GM21423 (cell line): ENCODE results near the gene ATF3.

Experiments
- ATAC-seq: cut with Tn5 transposase; IDR thresholded peaks from one replicate; pipeline ENCODE4 v1.9.1; 2021; ENCODE audit warnings: mild to moderate bottlenecking, moderate library complexity; ENCODE audit not compliant: unreplicated experiment

The ATF3 gene

GRCh38 chr1:212607913-212608391 is 609 bp upstream of the ATF3 start:
- ATAC-seq: peak; percentile 3

DNA sequence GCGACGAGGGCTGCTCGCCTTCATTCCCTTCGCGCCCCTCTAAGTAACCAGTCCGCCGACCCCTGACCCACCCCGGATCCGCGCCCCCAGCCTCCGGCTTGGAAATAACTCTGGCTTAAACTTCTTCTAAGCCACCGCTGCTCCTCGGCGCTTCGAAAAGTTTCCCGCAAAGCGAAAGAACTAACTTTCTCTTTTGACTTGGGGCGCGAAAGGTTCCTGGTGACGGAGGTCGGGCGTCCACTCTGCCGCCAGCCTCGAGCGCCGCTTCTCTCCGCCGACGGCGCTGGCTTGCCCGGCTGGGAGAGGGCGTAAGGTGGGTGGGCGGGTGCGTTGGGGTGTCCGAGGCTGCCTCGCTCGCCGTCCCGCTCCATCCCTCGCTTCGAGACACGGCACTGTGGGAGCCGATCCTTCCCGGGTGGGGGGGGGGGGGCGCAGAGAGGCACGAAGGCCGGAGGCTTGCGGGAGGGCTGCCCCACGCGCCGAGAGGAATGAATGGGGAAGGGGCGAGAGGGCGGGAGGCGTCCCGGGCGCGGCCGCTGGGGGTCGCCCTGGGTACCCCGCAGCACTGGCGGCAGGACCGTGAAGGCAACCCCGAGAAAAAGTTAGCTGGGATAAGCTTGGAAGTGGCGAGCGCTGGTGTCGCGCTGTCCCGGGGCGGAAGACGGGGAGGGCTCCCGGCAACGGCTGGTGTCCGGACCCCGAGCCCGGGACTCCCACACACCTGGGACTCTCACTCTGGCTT is 569 bp downstream of the ATF3 start:
- ATAC-seq: peak; percentile 8

- no peak for ATAC-seq
Measured at GRCh38 chr1:212609701-212610574, 1.4 kb downstream of the ATF3 start.

DNA sequence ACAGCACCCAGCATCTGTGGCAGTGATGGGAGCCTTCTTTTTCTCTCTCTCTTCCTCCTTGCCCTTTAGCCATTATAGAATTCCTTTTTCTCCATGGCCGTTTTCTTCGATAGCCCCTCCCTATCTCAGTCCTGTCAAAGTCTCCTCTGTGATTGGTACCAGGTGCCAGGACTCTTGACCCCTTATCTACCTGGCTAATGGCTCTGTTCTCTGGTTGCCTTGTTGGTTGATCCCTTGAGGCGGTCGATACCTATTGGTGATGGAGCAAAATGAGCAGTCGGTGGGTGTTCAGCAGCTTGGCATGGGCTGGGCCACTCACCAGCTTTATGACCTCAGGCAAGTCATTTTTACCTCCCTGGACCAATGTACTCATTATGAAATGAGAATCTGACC is 2.0 kb downstream of the ATF3 start:
- no peak for ATAC-seq

DNA sequence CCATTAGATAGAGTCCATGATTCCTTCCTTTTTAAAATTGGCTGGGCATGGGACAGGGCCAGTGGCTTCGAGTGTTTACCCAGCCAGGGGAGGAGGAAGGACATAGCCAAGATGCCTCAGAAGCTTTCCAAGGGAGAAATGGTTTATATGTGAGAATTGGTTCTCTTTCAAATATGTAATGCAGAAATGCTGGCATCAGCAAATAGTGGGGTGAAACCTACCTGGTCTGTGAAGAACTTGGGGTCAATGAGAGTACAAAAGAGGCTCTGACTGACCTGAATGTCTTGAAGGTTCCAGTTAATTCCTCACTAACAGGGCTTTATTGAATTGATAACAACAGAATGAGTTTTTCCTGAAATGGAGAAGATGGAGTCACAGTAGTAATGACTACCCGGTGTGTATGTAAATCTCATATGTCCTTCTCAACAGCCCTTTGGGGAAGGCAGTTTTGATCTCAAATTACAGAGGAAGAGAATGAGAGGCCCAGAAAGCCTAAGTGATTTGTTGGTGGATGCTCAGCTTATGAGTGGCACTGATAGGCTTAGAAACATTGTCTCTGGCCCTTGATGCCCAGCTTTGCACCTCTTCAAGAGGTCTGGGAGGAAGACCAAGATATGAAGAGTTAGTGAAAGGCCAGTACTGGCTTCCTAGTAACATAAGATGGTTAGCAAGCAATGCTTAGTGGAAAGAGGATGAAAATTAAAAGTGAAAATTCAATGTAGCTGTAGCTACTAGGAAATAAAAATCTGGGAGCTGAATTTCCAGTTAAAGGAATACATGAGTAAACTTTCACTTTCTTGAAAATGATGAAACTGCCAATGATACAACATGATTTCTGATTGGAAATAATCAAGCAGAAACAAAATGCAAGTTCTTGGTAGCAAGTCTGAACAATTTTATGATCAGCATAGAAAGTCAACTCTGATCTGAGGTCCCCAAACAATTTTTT is 2.7 kb downstream of the ATF3 start:
- ATAC-seq: no peak

DNA sequence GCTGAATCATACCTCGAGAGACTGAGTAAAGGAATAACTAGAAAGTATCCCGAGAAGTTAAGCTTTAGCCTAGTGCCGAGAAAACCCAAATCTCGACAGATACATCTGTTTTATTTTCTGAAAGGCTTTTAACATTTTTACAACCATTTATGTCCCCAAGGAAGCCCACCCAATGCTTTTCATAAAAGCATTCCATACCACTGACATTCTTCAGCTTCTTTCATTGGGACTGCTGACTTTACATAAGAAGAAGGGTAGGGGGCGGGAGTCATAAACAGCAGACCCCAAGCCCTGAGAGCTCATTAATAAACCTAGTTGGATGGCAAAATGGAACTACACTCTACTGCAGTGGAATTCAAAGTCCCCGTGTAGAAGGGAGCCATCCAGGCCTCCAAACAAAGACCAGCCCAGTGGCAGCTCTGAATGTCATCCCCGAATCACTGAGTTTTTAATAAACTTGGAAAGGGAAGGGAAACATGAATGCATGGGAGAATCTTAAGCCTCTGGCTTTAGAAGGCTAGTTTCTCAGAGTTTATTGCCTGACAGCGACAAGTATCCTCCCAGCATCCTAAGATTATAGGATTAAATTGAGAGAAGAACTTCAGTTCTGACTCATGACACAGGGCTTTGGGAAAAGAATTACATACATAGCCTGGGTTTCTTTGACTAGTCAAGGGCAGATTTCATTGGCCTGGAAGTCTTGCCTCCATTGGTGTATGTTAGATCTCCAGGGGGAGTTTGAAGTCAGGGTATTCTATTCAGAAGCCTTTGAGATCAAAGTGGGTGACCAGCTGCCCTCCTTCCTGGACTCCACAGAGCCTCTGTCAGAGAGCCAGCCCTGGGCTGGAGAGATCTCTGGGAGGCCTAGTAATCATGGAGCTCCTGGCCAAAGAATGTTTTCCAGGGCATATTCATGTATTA is 3.7 kb downstream of the ATF3 start:
- no peak for ATAC-seq

DNA sequence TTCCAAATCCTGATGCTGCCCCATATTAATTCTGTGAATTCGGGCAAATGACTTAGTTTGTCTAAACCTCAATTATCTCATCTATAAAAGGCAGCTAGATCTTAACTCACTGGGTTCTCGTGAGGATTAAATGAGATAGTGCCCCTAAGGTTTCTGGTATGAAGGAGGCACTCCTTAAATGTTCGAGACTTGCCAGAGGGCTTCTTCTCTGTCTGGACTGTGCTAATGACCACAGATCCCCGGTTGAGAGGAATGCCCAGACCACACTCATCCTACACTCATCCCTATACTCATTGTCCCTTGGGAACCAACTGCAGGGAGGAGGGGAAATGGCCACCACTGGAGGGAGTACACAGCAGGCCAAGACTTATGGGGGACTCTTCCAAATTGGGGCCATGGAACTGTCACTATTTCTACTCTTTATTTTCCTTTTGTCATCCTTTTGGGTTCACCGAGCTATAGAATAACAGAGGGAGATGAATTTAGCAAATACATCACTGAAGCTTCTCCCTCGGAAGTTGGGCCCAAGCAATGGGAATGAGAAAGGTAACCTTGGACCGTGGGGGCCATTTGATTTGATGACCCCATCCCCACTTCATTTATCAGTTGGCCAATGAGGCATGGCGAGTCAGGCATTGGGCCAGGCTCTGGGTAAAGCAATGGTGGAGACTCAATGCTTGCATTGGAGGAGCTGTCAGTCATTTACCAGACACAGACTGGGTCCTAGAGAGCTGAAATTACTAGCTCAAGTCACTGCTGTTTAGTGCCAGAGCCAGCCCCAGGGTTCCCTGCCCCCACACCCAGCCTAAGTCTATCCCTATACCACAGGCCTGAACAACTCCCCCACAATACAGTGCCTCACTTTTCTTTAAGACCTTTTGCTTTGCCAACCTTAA is 5.1 kb downstream of the ATF3 start:
- ATAC-seq: no peak

DNA sequence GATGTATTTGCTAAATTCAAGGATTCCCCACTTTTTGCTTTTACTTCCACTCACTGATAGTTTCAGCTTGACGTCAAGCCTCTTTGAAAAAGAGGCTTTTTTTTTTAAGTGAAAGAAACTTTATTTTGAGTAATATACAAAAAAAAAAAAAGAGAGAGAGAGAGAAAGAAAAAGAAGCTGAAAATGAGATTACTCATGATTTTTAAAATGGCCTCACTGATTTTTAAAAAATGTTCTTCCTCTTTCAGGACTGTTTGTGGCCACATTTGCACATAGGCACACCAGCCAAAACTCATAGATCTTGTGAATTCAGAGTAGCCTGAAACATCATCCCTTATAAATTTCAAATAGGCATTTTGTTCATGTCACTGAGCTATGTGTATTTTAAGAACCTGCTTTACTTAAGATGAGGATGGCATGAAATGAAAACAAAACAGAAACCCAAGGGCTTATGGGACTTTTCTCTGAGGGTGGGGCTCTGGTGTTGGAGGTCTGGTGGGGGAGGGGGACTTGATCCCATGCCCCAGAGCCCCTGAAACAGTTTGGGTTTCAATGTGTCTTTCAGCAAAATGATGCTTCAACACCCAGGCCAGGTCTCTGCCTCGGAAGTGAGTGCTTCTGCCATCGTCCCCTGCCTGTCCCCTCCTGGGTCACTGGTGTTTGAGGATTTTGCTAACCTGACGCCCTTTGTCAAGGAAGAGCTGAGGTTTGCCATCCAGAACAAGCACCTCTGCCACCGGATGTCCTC is 6.1 kb downstream of the ATF3 start:
- ATAC-seq: no peak

DNA sequence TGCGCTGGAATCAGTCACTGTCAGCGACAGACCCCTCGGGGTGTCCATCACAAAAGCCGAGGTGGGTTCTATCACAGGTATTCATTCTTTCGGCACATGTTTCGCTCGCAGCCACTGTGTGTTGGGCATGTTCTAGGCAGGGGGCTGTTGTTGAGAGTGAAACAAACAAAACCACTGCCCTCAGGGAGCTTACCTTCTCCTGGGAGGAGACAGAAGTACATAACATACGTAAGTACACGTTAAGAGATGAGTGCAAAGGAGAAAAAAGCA is 6.6 kb downstream of the ATF3 start:
- ATAC-seq: no peak

- no peak for ATAC-seq
Measured at GRCh38 chr1:212618466-212619210, 10.1 kb downstream of the ATF3 start.

GRCh38 chr1:212620293-212620692 is 11.7 kb downstream of the ATF3 start:
- ATAC-seq: no peak

DNA sequence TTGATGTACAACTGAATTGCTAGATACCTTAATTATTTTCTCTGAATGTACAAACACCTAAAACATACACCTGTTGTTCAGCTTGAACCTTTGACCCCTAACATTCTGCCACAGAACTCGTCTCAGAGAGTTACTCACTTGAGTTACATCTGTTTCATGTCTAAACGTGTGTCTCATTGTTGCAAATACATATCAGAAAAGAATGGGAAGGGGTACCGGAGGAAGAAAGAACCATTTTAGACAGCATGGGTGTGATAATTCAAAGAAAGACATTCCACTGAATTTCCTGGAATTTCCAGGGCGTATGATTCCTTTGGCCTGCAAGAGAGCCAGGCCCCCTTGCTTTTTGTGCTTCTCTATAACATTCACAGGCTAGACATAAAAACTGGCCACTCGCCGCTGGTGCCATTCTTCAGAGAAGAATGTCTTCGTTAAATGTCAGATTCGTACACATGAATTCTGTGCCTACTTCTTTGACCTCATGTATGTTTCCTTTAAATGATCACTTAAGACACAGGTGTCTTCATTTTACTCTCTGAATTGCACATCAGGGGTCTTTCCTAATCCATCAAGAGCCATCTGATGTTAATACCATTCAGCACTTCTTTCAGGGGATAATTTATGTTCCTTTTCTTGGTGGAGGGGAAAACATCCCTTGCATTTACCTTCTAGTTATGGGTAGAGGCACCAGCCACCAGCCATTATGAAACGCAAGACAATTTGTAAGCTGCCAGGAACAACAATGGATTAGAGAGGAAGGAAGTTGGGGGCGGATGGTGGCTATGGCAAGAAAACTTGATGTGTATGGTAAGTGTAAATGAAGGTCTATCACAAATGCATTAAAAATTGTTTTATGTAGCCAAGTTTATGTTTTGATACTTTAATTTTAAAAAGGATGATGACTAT is 12.7 kb downstream of the ATF3 start:
- ATAC-seq: no peak

- ATAC-seq: no peak
Measured at GRCh38 chr1:212621949-212622305, 13.4 kb downstream of the ATF3 start.

GRCh38 chr1:212622467-212622866 is 13.9 kb downstream of the ATF3 start:
- no peak for ATAC-seq

DNA sequence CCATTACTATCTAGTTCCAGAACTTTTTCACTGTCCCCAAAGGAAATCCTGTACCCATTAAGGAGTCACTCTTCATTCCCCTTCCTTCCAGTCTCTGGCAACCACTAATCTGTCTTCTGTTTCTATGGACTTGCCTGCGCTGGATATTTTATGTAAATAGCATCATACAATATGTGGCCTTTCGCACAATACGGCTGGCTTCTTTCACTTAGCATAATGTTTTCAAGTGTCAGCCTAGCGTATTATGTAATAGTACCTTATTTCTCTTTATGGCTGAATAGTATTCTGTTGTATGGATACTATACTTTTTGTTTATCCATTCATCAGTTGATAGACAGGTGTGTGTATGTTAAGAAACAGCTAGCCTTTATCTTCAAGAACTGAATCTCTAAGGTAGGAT is 14.3 kb downstream of the ATF3 start:
- no peak for ATAC-seq

DNA sequence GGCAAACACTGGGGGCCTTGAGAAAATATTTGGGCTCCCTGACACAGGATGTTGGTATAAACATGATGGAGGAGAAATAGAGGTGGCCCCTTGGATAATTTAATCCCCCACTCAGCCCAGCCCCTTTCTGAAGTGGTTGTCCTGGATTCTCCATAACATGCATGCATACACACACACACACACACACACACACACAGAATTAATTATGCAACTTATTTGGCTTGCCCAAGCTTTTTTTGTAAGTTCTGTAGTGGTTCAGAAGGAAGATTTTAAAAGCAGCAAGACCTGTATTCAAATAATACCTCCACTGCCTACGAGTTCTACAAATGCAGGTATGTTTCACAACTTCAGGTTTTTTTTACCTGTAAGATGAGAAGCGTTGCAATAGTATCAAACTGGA is 15.0 kb downstream of the ATF3 start:
- ATAC-seq: no peak

DNA sequence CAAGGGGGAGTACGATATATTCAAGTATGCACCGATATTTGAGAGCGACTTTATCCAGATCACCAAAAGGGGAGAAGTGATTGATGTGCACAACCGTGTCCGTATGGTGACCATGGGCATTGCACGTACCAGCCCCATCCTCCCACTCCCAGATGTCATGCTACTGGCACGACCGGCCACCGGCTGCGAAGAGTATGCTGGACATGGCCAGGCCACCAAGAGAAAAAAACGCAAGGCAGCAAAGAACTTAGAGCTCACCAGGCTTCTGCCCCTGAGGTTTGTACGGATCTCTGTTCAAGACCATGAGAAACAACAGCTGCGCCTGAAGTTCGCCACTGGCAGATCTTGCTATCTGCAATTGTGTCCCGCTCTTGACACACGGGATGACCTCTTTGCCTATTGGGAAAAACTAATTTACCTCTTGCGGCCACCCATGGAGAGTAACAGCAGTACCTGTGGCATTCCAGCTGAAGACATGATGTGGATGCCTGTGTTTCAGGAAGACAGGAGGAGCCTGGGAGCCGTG is 16.5 kb downstream of the ATF3 start:
- ATAC-seq: no peak
